ENCODE measurements around the gene COQ10B. TPM values are rescaled to one million over a fixed set of nuclear protein-coding genes. Genes with fewer than 3 reads are reported as not detected.
"Not testable (repeated sequence)": the region's sequence is repeated elsewhere in the genome, so short reads cannot be mapped to it uniquely, and the experiment has no call there.

COQ10B gene
- total RNA-seq, 1 donor from 2014 or later, result 22.7 TPM

DNA sequence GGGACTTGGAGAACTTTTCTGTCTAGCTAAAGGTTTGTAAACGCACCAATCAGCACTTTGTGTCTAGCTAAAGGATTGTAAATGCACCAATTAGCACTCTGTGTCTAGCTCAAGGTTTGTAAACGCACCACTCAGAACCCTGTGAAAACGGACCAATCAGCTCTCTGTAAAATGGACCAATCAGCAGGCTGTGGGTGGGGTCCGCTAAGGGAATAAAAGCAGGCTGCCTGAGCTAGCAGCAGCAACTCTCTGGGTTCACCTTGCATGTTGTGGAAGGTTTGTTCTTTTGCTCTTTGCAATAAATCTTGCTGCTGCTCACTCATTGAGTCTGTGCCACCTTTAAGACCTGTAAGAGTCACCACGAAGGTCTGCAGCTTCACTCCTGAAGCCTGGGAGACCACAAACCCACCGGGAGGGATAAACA is 2.4 kb upstream of the COQ10B start:
- DNase-seq (ENCODE audit: low spot score), result not testable (repeated sequence)

GRCh38 chr2:197452754-197453122 is 614 bp upstream of the COQ10B start:
- no peak for DNase-seq (ENCODE audit: low spot score)

- DNase-seq (ENCODE audit: low spot score), result peak; percentile 75
Measured at GRCh38 chr2:197453914-197454398, 604 bp downstream of the COQ10B start.

- DNase-seq (ENCODE audit: low spot score), result no peak
Measured at GRCh38 chr2:197454923-197455322, 1.6 kb downstream of the COQ10B start.

GRCh38 chr2:197455428-197455827 is 2.1 kb downstream of the COQ10B start:
- DNase-seq (ENCODE audit: low spot score), result no peak

- no peak for DNase-seq (ENCODE audit: low spot score)
Measured at GRCh38 chr2:197460649-197461048, 7.3 kb downstream of the COQ10B start.

DNA sequence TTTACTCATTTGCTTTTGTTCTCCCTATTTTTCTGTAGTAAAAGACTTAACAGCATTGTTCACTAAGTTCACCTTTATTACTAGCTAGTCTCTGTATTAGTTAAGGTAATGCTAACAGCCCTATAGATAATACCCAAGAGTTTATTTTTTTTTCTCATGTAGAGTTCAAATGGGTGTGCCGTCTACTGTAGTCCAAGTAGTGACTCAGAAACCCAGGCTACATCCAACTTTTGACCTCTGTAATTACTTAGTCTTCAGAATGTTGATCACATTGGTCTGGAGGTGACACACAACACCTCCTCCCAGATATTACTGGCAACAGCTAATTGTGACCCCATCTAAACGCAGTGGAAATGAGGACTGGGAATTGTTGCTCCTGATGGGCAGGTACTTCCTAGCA is 7.7 kb downstream of the COQ10B start:
- DNase-seq (ENCODE audit: low spot score), result no peak

GRCh38 chr2:197464175-197464574 is 10.8 kb downstream of the COQ10B start:
- no peak for DNase-seq (ENCODE audit: low spot score)

- DNase-seq (ENCODE audit: low spot score), result no peak
Measured at GRCh38 chr2:197472166-197472565, 18.8 kb downstream of the COQ10B start.

GRCh38 chr2:197477797-197478196 is 24.4 kb downstream of the COQ10B start:
- DNase-seq (ENCODE audit: low spot score), result no peak

DNA sequence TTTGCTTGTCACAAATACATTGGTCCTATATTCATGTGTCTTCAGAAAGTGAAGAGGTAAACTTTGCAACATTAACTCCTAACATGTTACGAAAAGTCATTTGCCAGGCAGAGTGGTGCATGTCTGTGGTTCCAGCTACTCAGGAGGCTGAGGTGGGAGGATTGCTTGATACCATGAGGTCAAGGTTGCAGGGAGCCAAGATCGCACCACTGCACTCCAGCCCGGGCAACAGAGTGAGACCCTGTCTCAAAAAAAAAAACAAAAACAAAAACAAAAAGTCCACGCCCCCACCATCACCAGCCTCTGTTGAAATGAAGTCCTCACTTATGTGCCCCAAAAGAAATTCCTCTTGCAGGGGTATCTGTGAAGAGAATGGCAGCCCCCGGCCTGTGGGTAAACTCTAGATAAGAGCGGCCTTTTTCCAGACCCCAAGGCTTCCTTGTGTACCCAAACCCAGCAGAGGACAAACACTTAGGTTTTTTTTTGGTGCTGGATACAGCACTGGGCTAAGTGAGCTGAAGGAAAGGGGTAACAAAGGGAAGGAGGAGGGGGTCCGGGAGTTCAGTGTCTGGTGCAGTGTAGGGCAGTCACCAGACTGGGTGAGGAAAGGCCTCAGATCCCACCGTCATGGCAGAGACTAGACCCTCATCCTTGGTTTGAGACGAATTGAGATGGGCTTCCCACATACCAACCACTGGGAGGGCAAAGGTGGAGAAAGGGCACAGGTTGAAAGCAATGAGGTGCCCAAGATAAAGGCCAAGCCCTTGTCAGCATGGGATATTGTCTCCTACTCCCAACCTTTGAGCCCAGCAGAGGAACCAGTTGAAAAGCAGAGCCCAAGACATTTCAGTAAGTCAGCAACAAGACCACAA is 27.0 kb downstream of the COQ10B start:
- DNase-seq (ENCODE audit: low spot score), result no peak

DNA sequence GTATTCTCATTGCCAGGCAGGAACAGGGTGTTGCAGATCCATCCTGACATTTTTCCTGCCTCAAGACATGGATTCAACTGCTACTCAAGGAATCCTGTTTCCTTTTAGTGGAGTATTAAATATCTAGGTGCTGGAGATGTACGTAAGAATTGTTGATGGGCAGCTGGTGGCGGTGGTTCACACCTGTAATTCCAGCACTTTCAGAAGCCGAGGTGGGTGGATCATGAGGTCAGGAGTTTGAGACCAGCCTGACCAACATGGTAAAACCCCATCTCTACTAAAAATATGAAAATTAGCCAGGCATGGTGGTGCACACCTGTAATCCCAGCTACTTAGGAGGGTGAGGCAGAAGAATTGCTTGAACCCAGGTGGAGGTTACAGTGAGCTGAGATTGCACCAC is 30.9 kb downstream of the COQ10B start:
- DNase-seq (ENCODE audit: low spot score), result not testable (repeated sequence)

DNA sequence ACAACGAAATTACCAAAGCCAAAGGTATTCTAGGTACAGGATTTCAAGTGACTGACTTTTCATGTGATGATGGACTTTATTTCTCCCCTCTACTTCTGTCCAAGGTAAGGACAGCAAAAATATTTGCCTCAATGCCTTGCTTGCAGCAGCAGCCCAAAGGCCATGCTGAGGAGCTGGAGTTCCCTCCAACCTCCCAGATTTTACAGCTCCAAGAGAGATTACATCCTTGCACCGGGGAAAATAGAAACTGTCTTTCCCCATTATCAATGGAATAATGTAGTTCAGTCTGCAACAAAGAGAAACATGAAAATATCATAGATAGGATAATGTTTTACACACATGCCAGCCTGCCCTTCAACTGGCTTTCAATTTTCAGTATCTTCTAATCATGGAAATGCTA is 32.8 kb downstream of the COQ10B start:
- DNase-seq (ENCODE audit: low spot score), result no peak

GRCh38 chr2:197487385-197487784 is 34.0 kb downstream of the COQ10B start:
- DNase-seq (ENCODE audit: low spot score), result no peak

- no peak for DNase-seq (ENCODE audit: low spot score)
Measured at GRCh38 chr2:197495433-197496134, 42.2 kb downstream of the COQ10B start.

DNA sequence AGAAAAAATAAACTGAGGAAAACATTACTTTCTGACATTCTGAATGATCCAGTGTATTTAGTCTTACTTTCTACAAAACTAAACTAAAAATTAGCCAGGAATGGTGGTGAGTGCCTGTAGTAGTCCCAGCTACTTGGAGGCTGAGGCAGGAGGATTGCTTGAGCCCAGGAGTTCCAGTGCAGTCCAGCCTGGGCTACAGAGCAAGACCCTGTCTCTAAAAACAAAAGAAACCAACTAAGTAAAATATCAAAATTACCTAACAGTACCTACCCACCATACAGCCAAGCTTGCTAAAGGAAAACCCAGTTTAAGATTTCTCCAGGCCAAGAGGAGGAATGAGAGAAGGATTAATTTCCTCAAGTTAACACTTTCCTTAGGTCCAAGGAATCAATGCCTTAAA is 43.3 kb downstream of the COQ10B start:
- no peak for DNase-seq (ENCODE audit: low spot score)

DNA sequence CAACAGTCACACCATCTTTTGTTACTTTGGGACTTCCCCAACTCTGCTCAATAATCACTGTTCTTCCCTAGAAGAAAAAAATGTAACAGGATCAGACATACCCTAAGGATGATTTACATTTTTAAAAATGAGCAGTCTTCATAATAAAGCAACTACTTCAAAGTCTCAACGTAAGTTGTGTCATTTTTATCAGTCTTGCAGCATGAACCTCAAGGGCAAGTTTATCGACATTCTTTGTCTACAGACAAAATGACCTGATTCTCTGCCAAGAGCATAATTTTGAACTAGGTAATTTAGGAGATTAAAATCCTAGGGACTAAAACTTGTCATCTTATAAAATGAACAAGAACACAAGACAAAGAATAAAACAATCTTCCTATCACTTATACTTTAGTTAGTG is 44.0 kb downstream of the COQ10B start:
- no peak for DNase-seq (ENCODE audit: low spot score)

- DNase-seq (ENCODE audit: low spot score), result no peak
Measured at GRCh38 chr2:197498235-197498936, 45.0 kb downstream of the COQ10B start.

- peak; percentile 62 for DNase-seq (ENCODE audit: low spot score)
Measured at GRCh38 chr2:197498937-197499593, 45.7 kb downstream of the COQ10B start.

GRCh38 chr2:197499594-197500502 is 46.5 kb downstream of the COQ10B start, which contains the start of the genes HSPD1 and HSPE1:
HSPD1 (minus strand) TSS chr2:197499840; CDS start chr2:197498848, 992 bp downstream.
HSPE1 (plus strand) TSS chr2:197500379; CDS start chr2:197500437, 58 bp downstream.
- peak; percentile 99 for DNase-seq (ENCODE audit: low spot score)
